ENCODE measurements around the gene GSE1.
"Not testable (repeated sequence)": the region's sequence is repeated elsewhere in the genome, so short reads cannot be mapped to it uniquely, and the experiment has no call there.

GSE1 gene

GRCh38 chr16:85592277-85592676 is 20.8 kb upstream of the GSE1 start:
- H3K9me3 ChIP-seq; H3K4me3 ChIP-seq; H3K27me3 ChIP-seq (ENCODE audit: low read depth); DNase-seq (ENCODE audit: low spot score in 2 of 2); H3K36me3 ChIP-seq (replicated peaks); in situ Hi-C loops (cut with MboI; ENCODE audit: low sequenced_read_pairs): not testable (repeated sequence)
- H3K4me1 ChIP-seq: peaks cover 18% of the 10 kb centered on the region

GRCh38 chr16:85592700-85593493 is 20.2 kb upstream of the GSE1 start:
- in situ Hi-C loops (cut with MboI; ENCODE audit: low sequenced_read_pairs): no loop called here
- no peak overlapping the region for H3K4me3 ChIP-seq
- DNase-seq (ENCODE audit: low spot score in 2 of 2): no peak
- no peaks in the 10 kb centered on the region for H3K9me3 ChIP-seq
- peaks cover 18% of the 10 kb centered on the region for H3K4me1 ChIP-seq
- H3K36me3 ChIP-seq (replicated peaks): no peaks in the 10 kb centered on the region
- H3K27me3 ChIP-seq (ENCODE audit: low read depth): no peaks in the 10 kb centered on the region

- in situ Hi-C loops (cut with MboI; ENCODE audit: low sequenced_read_pairs): no loop called here
- no peaks in the 10 kb centered on the region for H3K36me3 ChIP-seq (replicated peaks)
- H3K4me1 ChIP-seq: peaks cover 18% of the 10 kb centered on the region
- no peak overlapping the region for H3K4me3 ChIP-seq
- peak in 1 of 2 experiments; percentile 78 for DNase-seq (ENCODE audit: low spot score in 2 of 2)
- no peaks in the 10 kb centered on the region for H3K27me3 ChIP-seq (ENCODE audit: low read depth)
- H3K9me3 ChIP-seq: no peaks in the 10 kb centered on the region
Observed at GRCh38 chr16:85593494-85594221, 19.5 kb upstream of the GSE1 start.

GRCh38 chr16:85594273-85594977 is 18.7 kb upstream of the GSE1 start:
- Histone ChIP-seq H3K9me3 (no peaks in the 10 kb centered on the region), H3K27me3 (ENCODE audit: low read depth) (no peaks in the 10 kb centered on the region), H3K4me3 (no peak overlapping the region), H3K4me1 (peaks cover 18% of the 10 kb centered on the region), H3K36me3 (replicated peaks) (no peaks in the 10 kb centered on the region)
- in situ Hi-C loops (cut with MboI; ENCODE audit: low sequenced_read_pairs): no loop called here
- DNase-seq (ENCODE audit: low spot score in 2 of 2): no peak

GRCh38 chr16:85594978-85595661 is 18.0 kb upstream of the GSE1 start:
- H3K27me3 ChIP-seq (ENCODE audit: low read depth): no peaks in the 10 kb centered on the region
- H3K9me3 ChIP-seq: no peaks in the 10 kb centered on the region
- in situ Hi-C loops (cut with MboI; ENCODE audit: low sequenced_read_pairs): no loop called here
- peaks cover 18% of the 10 kb centered on the region for H3K4me1 ChIP-seq
- H3K36me3 ChIP-seq (replicated peaks): no peaks in the 10 kb centered on the region
- no peak for DNase-seq (ENCODE audit: low spot score in 2 of 2)
- H3K4me3 ChIP-seq: no peak overlapping the region

- DNase-seq (ENCODE audit: low spot score in 2 of 2): no peak
- H3K9me3 ChIP-seq: no peaks in the 10 kb centered on the region
- H3K4me1 ChIP-seq: peaks cover 18% of the 10 kb centered on the region
- H3K36me3 ChIP-seq (replicated peaks): no peaks in the 10 kb centered on the region
- in situ Hi-C loops (cut with MboI; ENCODE audit: low sequenced_read_pairs): no loop called here
- H3K4me3 ChIP-seq: no peak overlapping the region
- no peaks in the 10 kb centered on the region for H3K27me3 ChIP-seq (ENCODE audit: low read depth)
Observed at GRCh38 chr16:85595812-85596502, 17.2 kb upstream of the GSE1 start.

- in situ Hi-C loops (cut with MboI; ENCODE audit: low sequenced_read_pairs): no loop called here
- H3K27me3 ChIP-seq (ENCODE audit: low read depth): no peaks in the 10 kb centered on the region
- no peak overlapping the region for H3K4me3 ChIP-seq
- no peaks in the 10 kb centered on the region for H3K36me3 ChIP-seq (replicated peaks)
- H3K9me3 ChIP-seq: no peaks in the 10 kb centered on the region
- no peak for DNase-seq (ENCODE audit: low spot score in 2 of 2)
- H3K4me1 ChIP-seq: peaks cover 6% of the 10 kb centered on the region
Observed at GRCh38 chr16:85598141-85598540, 15.0 kb upstream of the GSE1 start.

- H3K27me3 ChIP-seq (ENCODE audit: low read depth): no peaks in the 10 kb centered on the region
- no peaks in the 10 kb centered on the region for H3K4me1 ChIP-seq
- no peaks in the 10 kb centered on the region for H3K36me3 ChIP-seq (replicated peaks)
- no peaks in the 10 kb centered on the region for H3K9me3 ChIP-seq
- DNase-seq (ENCODE audit: low spot score in 2 of 2): no peak
- in situ Hi-C loops (cut with MboI; ENCODE audit: low sequenced_read_pairs): loop anchor here (10.0 kb wide), 1 partner anchor 185 kb away; no protein-coding TSS in a partner anchor
- H3K4me3 ChIP-seq: no peak overlapping the region
Observed at GRCh38 chr16:85600078-85600477, 13.0 kb upstream of the GSE1 start.

- Histone ChIP-seq H3K4me1 (no peaks in the 10 kb centered on the region; the same call in 1 of the 2 replicates), H3K27me3 (ENCODE audit: low read depth) (no peaks in the 10 kb centered on the region), H3K36me3 (replicated peaks) (no peaks in the 10 kb centered on the region), H3K4me3 (no peak overlapping the region), H3K9me3 (no peaks in the 10 kb centered on the region)
- DNase-seq (ENCODE audit: low spot score in 2 of 2): no peak
- in situ Hi-C loops (cut with MboI; ENCODE audit: low sequenced_read_pairs): loop anchor here (10.0 kb wide), 1 partner anchor 186 kb away; no protein-coding TSS in a partner anchor
Observed at GRCh38 chr16:85600530-85601271, 12.4 kb upstream of the GSE1 start.

- Histone ChIP-seq H3K4me3 (no peak overlapping the region), H3K9me3 (no peaks in the 10 kb centered on the region), H3K36me3 (replicated peaks) (no peaks in the 10 kb centered on the region), H3K27me3 (ENCODE audit: low read depth) (no peaks in the 10 kb centered on the region), H3K4me1 (peaks cover 3% of the 10 kb centered on the region)
- in situ Hi-C loops (cut with MboI; ENCODE audit: low sequenced_read_pairs): loop anchor here (10.0 kb wide), 1 partner anchor 186 kb away; no protein-coding TSS in a partner anchor
- DNase-seq (ENCODE audit: low spot score in 2 of 2): no peak
Observed at GRCh38 chr16:85601272-85601639, 11.9 kb upstream of the GSE1 start.

- H3K9me3 ChIP-seq: no peaks in the 10 kb centered on the region
- no peak overlapping the region for H3K4me3 ChIP-seq
- DNase-seq (ENCODE audit: low spot score in 2 of 2): no peak
- H3K36me3 ChIP-seq (replicated peaks): no peaks in the 10 kb centered on the region
- in situ Hi-C loops (cut with MboI; ENCODE audit: low sequenced_read_pairs): loop anchor here (10.0 kb wide), 1 partner anchor 187 kb away; no protein-coding TSS in a partner anchor
- H3K27me3 ChIP-seq (ENCODE audit: low read depth): no peaks in the 10 kb centered on the region
- H3K4me1 ChIP-seq: peaks cover 8% of the 10 kb centered on the region
Observed at GRCh38 chr16:85601730-85602401, 11.3 kb upstream of the GSE1 start.

All from HAP-1 (cell line).